HG03439 (cell line): Measurements from ENCODE around the gene SYTL1.

ENCODE experiments used
- ATAC-seq: cut with Tn5 transposase; IDR thresholded peaks from one replicate; pipeline ENCODE4 v1.9.1; 2021; ENCODE audit warnings: mild to moderate bottlenecking, moderate library complexity; ENCODE audit not compliant: unreplicated experiment

Gene SYTL1

GRCh38 chr1:27341525-27342252, at the start of gene SYTL1:
Gene SYTL1 (plus strand): TSS chr1:27342022. CDS start chr1:27345335, 3,313 bp downstream.
- no peak for ATAC-seq

GRCh38 chr1:27292106-27292505, 49.7 kb upstream of the SYTL1 start:
- ATAC-seq = no peak

- ATAC-seq = no peak
Observed at GRCh38 chr1:27293915-27294314, 47.9 kb upstream of the SYTL1 start.

- no peak for ATAC-seq
Observed at GRCh38 chr1:27296773-27297291, 45.0 kb upstream of the SYTL1 start.

- no peak for ATAC-seq
Observed at GRCh38 chr1:27297903-27298302, 43.9 kb upstream of the SYTL1 start.

- ATAC-seq = no peak
Observed at GRCh38 chr1:27298632-27299384, 43.0 kb upstream of the SYTL1 start.

- no peak for ATAC-seq
Observed at GRCh38 chr1:27299385-27300271, 42.2 kb upstream of the SYTL1 start.

- ATAC-seq = peak; percentile 51
Observed at GRCh38 chr1:27300341-27301051, 41.3 kb upstream of the SYTL1 start.

- ATAC-seq = no peak
Observed at GRCh38 chr1:27301052-27301422, 40.8 kb upstream of the SYTL1 start.

GRCh38 chr1:27301582-27302199, 40.1 kb upstream of the SYTL1 start:
- no peak for ATAC-seq

- ATAC-seq = no peak
Observed at GRCh38 chr1:27302612-27303011, 39.2 kb upstream of the SYTL1 start.

GRCh38 chr1:27303509-27303908, 38.3 kb upstream of the SYTL1 start:
- ATAC-seq = no peak

- no peak for ATAC-seq
Observed at GRCh38 chr1:27306071-27306470, 35.8 kb upstream of the SYTL1 start.

GRCh38 chr1:27306892-27307761, 34.7 kb upstream of the SYTL1 start:
- ATAC-seq = no peak

- ATAC-seq = no peak
Observed at GRCh38 chr1:27307874-27308598, 33.8 kb upstream of the SYTL1 start.

- ATAC-seq = no peak
Observed at GRCh38 chr1:27314169-27314568, 27.7 kb upstream of the SYTL1 start.

GRCh38 chr1:27314737-27315136, 27.1 kb upstream of the SYTL1 start:
- no peak for ATAC-seq

- ATAC-seq = no peak
Observed at GRCh38 chr1:27316860-27317259, 25.0 kb upstream of the SYTL1 start.
